Fibroblast of lung (primary cell): Measurements from ENCODE around the gene NOL9.

Experiments
- CTCF ChIP-seq, 2 donors: IDR thresholded peaks in 1 of 2; conservative IDR thresholded peaks in 1 of 2; 1 replicate in 1 of 2; 2 replicates in 1 of 2; pipeline ENCODE4 v1.5.1; 2011 to 2012; ENCODE audit warnings: low read length in 2 of 2, control low read depth in 1 of 2, inconsistent platforms in 1 of 2, low read depth in 1 of 2, mild to moderate bottlenecking in 1 of 2
- EZH2 ChIP-seq: IDR thresholded peaks from 2 replicates; pipeline ENCODE4 v1.5.1; 2012; ENCODE audit warnings: low read length, control low read depth, mild to moderate bottlenecking; ENCODE audit errors: missing control alignments

DNA sequence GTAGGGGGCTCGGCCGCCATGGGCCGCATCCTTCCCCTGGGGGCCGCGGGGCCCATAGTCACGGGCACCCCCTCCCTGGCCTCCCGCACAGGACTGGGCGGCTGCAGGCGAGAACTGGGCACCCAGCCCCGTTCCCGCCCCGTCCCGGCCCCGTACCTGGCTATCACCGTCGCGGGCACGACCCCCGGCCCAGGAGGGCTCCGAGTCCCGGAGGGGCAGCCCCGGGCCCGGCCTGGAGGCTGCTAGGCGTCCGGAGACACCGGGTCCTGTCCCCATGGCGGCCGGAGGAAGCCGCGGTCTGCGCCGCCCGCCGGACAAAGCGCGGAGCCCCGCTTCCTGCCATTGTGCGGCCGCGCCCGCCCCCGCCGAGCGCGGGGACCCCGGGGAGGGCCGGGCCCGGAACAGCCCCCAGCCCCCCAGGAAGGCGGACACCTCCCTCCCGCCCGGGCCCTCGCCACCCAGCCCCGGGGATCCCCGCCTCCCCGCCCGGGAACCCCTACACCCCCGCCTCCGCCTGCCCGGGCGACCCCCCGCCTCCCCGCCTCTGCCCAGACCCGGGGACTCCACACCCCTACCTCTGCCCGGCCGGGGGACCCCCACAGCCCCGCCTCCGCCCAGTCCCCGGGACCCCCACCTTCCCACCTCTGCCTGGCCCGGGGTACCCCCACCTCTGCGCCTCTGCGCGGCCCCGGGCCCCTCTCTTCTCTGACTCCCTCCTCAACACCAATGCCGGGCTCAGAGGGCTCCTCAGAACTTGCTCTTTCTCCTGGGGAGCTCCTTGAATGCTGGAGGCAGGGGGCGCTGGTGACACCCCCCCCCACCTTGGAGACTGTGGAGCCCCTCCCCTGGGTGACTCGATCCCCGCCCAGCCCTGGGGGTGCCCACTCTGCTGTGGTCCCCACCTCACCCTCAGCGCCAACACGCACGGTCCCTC, 68.9 kb downstream of the NOL9 start:
- TF ChIP-seq CTCF (conservative IDR thresholded peaks at IDR 0.05 in 1 of 2, IDR thresholded peaks at IDR 0.05 in 1 of 2; ENCODE audit: low read depth in 1 of 2, low read length in 2 of 2): no peak
- no peak for TF ChIP-seq EZH2
